Hepatocyte (in vitro differentiated cells): ENCODE results near the gene PAN3. TPM values are rescaled to one million over a fixed set of nuclear protein-coding genes. Genes with fewer than 3 reads are reported as not detected.

Source experiments
- DNase-seq: peaks from one replicate; pipeline ENCODE4 v3.0.0-alpha.2; 2016; ENCODE audit warnings: low spot score
- H2AFZ ChIP-seq: fragments of 200-600 bp; sonication (generic); 2 replicates; pipeline ENCODE4 v1.6.0; 2016; ENCODE audit warnings: antibody characterized with exemption, mild to moderate bottlenecking
- H3K27ac ChIP-seq: fragments of 200-600 bp; sonication (generic); 2 replicates; pipeline ENCODE4 v1.5.1; 2016; ENCODE audit warnings: mild to moderate bottlenecking
- H3K27me3 ChIP-seq: fragments of 200-600 bp; sonication (generic); 2 replicates; pipeline ENCODE4 v1.6.1; 2016
- H3K36me3 ChIP-seq: fragments of 200-600 bp; sonication (generic); replicated peaks from 2 replicates; pipeline ENCODE4 v1.5.1; 2016; ENCODE audit warnings: low read depth; ENCODE audit not compliant: insufficient read depth
- H3K4me1 ChIP-seq: fragments of 200-600 bp; sonication (generic); 2 replicates; pipeline ENCODE4 v1.5.1; 2016; ENCODE audit warnings: mild to moderate bottlenecking, moderate library complexity; ENCODE audit not compliant: insufficient read depth
- H3K4me2 ChIP-seq: fragments of 200-600 bp; sonication (generic); 2 replicates; pipeline ENCODE4 v1.6.0; 2016
- H3K4me3 ChIP-seq: fragments of 200-600 bp; sonication (generic); 2 replicates; pipeline ENCODE4 v1.5.1; 2016; ENCODE audit warnings: mild to moderate bottlenecking
- H3K79me2 ChIP-seq: fragments of 200-600 bp; sonication (generic); 2 replicates; pipeline ENCODE4 v1.6.0; 2017; ENCODE audit warnings: mild to moderate bottlenecking
- H3K9me2 ChIP-seq: fragments of 200-600 bp; sonication (generic); replicated peaks from 2 replicates; pipeline ENCODE4 v1.6.0; 2017; ENCODE audit warnings: mild to moderate bottlenecking; ENCODE audit not compliant: insufficient read depth
- H3K9me3 ChIP-seq: fragments of 200-600 bp; sonication (generic); 2 replicates; pipeline ENCODE4 v1.5.1; 2016; ENCODE audit warnings: low read depth, mild to moderate bottlenecking
- H4K20me1 ChIP-seq: fragments of 200-600 bp; sonication (generic); 2 replicates; pipeline ENCODE4 v1.6.0; 2016; ENCODE audit warnings: mild to moderate bottlenecking; ENCODE audit not compliant: insufficient read depth, poor library complexity, severe bottlenecking
- CTCF ChIP-seq: fragments of 200-600 bp; sonication (generic); IDR thresholded peaks from 2 replicates; pipeline ENCODE4 v1.5.1; 2016; ENCODE audit warnings: antibody characterized with exemption, mild to moderate bottlenecking; ENCODE audit not compliant: poor library complexity
- EZH2 ChIP-seq: fragments of 200-600 bp; sonication (generic); IDR thresholded peaks from 2 replicates; pipeline ENCODE4 v1.6.1; 2016; ENCODE audit warnings: antibody characterized with exemption, mild to moderate bottlenecking, borderline replicate concordance
- EZH2phosphoT487 ChIP-seq: fragments of 200-600 bp; sonication (generic); IDR thresholded peaks from one replicate; pipeline ENCODE4 v1.6.1; 2018; ENCODE audit warnings: antibody characterized with exemption, mild to moderate bottlenecking, low read depth, moderate library complexity; ENCODE audit not compliant: unreplicated experiment, severe bottlenecking
- WGBS: methylation state at CpG from one replicate; pipeline ENCODE4 v1.1.6; 2016; ENCODE audit warnings: low lambda C conversion rate; ENCODE audit errors: missing lambda C conversion rate; 5-methylcytosine and 5-hydroxymethylcytosine counted together
- polyA plus RNA-seq: library from polyadenylated mRNA; unstranded; fragments of >200 nt; fragmentation: Nextera tagmentation; extraction: Ambion mirVana; gene quantifications from 2 replicates; pipeline ENCODE4 v1.2.1, GENCODE V29; 2016
- total RNA-seq: library from RNA; depleted of rRNA; stranded (reverse); fragments of >200 nt; gene quantifications from 2 replicates; pipeline ENCODE4 v1.2.3, GENCODE V29; 2014

PAN3 gene
- total and polyA plus RNA-seq, 2 experiments from 2014 or later: 6.9 to 29.8 TPM

GRCh38 chr13:28229522-28230411 lies 91.4 kb downstream of the PAN3 start:
- Histone ChIP-seq H3K4me2 (no peak overlapping the region), H3K79me2 (no peaks in the 10 kb centered on the region), H3K4me3 (no peak overlapping the region), H3K36me3 (no peaks in the 10 kb centered on the region), H3K27ac (no peak overlapping the region), H4K20me1 (no peaks in the 10 kb centered on the region), H2AFZ (no peak overlapping the region), H3K27me3 (no peaks in the 10 kb centered on the region), H3K4me1 (no peaks in the 10 kb centered on the region), H3K9me3 (no peaks in the 10 kb centered on the region), H3K9me2 (no peaks in the 10 kb centered on the region)
- 79% methylated on average over 4 of the region's 4 CpGs for WGBS
- no peak for DNase-seq
- TF ChIP-seq EZH2: no peak
- TF ChIP-seq EZH2phosphoT487: no peak
- no peak for TF ChIP-seq CTCF

GRCh38 chr13:28231642-28232041 lies 93.3 kb downstream of the PAN3 start:
- Histone ChIP-seq H3K79me2 (no peaks in the 10 kb centered on the region), H3K4me3 (no peak overlapping the region), H3K4me2 (no peak overlapping the region), H3K27me3 (no peaks in the 10 kb centered on the region), H2AFZ (no peak overlapping the region), H4K20me1 (no peaks in the 10 kb centered on the region), H3K4me1 (no peaks in the 10 kb centered on the region), H3K27ac (no peak overlapping the region), H3K36me3 (no peaks in the 10 kb centered on the region), H3K9me2 (no peaks in the 10 kb centered on the region), H3K9me3 (no peaks in the 10 kb centered on the region)
- DNase-seq: no peak
- TF ChIP-seq EZH2 (no peak), CTCF (no peak), EZH2phosphoT487 (no peak)
- WGBS: 99% methylated on average over 3 of the region's 3 CpGs

GRCh38 chr13:28237944-28238343 lies 99.6 kb downstream of the PAN3 start:
- no peak for TF ChIP-seq EZH2phosphoT487
- no peak for TF ChIP-seq EZH2
- TF ChIP-seq CTCF: no peak
- no peaks in the 10 kb centered on the region for H3K9me3 ChIP-seq
- WGBS: 71% methylated on average over 2 of the region's 2 CpGs
- no peak for DNase-seq
- no peaks in the 10 kb centered on the region for H3K4me1 ChIP-seq
- H3K36me3 ChIP-seq: no peaks in the 10 kb centered on the region
- no peak overlapping the region for H3K4me3 ChIP-seq
- no peaks in the 10 kb centered on the region for H4K20me1 ChIP-seq
- H3K79me2 ChIP-seq: no peaks in the 10 kb centered on the region
- H3K27me3 ChIP-seq: no peaks in the 10 kb centered on the region
- no peak overlapping the region for H3K4me2 ChIP-seq
- no peak overlapping the region for H2AFZ ChIP-seq
- no peaks in the 10 kb centered on the region for H3K9me2 ChIP-seq
- H3K27ac ChIP-seq: no peak overlapping the region
